Activated CD4-positive, alpha-beta T cell treated with anti-CD3 and anti-CD28 coated beads, Interleukin-10, Interleukin-2, amounts not matched to agents 100 ng/mL and 50 ng/mL, durations not matched to agents 16 hours and 8 hours (primary cell): Measurements from ENCODE around the gene FRMPD1.

ENCODE experiments used
- DNase-seq: peaks from one replicate; pipeline ENCODE4 v3.0.0-alpha.2; 2020

The FRMPD1 gene

DNA sequence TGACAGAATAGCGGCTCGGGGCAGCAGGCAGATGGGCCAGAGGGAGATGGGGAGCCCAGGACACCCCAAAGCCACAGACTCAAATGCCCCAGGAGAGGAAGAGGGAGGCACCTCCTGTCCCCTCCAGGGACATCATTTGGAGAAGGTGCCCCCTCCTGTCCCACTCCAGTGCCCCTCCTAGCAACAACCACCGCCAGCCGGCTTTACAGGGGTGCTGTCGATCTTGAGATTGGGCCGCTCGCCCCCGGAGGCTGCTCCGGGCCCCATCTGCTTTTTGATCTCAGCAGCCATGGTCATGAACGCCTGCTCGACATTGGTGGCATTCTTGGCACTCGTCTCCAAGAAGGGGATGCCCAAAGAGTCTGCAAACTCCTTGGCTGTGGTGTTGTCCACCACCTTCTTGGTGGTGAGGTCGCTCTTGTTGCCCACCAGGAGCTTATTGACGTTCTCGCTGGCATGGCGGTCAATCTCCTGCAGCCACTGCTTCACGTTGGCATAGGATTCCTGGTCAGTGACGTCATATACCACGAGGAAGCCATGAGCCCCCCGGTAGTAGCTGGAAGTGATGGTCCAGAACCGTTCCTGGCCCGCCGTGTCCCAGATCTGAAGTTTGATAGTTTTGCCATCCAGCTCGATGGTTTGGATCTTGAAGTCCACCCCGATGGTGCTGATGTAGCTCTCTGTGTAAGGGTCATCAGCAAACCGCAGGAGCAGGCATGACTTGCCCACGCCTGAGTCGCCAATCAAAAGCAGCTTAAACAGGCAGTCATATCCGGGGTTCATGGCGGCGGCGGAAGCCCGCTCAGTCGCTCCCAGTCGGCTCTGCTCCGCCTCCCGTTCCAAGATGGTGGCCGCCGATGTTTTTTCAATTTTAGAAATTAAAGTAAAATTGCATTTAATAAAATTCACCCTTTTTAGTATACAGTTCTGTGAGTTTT is 14.0 kb upstream of the FRMPD1 start:
- no peak for DNase-seq

DNA sequence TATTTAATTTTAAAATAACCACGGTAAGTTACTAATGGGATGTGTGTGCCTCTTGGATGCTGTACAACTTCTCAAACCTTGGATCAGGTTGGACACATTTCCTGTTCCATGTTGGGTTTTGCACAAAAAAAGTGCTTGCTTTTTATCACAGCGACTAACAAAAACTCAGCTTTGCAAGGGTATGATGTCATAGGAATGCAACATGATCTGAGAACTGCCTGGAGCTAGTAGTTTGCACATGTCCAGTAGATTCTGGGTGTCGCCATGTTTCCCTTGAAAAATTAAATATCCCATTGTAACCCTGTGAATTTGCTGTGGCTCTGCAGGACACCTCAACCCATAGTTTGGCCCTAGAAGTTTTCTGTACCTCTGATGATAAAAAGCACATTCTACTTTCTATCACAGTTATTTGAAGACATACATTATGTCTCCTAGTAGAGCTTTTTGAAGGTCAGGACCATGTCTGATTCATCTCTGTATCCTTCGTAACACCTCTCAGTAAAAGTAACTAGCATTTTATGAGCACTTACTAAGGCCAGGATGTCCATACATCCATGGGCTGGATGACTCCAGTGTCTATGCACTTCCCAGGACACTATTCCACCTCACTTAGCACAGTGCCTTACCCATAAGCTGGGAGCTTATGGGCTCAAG is 11.5 kb upstream of the FRMPD1 start:
- DNase-seq, result no peak

DNA sequence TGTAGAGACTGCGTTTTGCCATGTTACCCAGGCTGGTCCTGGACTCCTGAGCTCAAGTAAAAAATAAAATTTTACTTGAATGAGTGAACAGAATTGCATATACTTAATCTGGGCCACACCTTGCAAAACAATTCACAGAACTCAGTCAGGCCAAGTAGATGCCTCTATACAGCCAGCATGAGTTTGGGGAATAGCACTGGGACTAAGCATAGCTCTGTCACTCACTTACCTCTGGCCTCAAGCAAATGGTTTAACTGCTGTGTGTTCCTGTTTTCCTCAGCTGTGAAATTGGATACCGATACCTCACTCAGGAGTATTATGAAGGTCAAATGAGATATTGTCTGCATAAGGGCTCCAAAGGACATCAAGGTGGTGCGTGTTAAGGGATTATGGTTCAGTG is 10.9 kb upstream of the FRMPD1 start:
- DNase-seq, result no peak

DNA sequence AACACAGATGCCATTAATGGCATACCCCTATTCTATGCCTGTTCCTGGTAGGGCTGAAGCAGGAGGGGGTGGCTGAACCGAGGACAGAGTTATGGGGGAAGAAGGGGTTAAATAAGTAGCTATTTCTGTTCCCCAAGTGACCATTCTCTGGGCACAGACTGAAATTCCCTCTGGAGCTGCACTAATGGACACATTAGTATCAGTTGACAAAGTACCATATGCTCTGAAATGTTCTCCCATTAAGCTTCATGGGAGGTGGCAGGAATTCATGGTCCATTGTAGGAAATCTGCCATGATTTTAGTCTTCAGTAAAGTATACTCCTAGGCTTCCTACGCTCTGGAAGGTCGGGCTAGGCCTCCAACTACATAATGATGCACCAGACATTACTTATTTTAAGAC is 10.5 kb upstream of the FRMPD1 start:
- no peak for DNase-seq

DNA sequence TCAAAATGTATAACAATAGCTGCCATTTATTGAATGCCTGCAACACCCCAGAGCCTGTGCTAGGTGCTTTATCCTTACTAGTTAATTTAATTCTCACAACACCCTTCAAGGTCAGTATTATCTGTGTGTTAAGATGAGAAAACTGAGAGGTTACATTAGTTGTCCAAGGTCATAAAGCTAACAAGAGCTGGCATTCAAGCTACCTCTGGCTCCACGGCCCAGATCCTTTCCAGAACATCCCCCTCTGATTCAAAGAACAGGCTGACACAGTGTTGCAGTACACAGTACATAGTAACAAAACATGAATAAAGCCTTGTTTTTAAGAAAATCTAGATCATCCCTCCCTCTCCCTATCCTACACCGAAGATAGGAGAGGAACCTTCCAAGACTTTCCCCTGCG is 9.4 kb upstream of the FRMPD1 start:
- DNase-seq, result no peak

DNA sequence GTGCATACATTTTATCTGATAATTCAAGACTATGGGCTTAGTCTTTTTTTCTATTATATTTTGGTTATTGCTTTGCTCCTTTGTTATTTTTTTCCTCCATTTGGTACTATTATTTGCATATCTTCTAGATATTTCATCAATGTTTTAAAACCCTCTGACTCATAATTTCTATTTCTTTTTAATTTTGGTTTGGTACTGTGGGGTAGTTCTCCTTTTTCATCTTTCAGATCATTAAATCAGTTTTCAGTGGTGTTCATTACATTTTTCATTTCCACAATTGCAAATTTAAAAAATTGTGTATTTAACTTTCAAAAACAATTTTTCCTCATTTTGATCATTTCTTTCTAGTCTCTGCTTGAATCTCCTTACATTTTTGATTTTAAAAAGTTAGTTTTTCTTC is 7.5 kb upstream of the FRMPD1 start:
- DNase-seq, result no peak

DNA sequence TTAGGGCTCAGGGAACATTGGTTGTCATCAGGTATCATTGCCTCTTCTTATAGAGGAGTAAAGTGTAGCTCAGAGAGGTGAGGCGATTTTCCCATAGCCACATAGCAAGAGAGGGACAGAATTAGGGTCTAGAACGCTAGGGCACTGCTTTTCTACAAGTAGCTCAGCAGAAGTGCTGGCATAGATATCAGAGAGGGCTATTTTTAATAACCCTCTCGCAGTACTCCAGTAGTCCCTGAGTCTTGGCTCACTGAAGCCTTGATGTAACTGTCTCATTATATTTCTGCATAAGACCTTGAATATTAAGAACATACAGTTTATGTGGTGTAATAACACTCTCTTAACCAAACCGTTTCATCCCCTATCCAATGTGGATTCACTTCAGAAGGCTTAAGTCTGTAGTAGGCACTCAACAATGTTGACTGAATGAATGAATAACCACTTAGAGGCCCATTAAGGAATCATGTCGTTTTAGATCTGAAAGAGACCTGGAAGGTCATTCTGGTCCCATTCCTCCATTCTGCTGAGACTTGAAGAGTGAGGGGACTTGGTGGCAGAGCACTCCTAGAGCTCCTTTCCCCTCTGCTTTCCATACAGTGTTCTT is 4.7 kb upstream of the FRMPD1 start:
- DNase-seq, result no peak

DNA sequence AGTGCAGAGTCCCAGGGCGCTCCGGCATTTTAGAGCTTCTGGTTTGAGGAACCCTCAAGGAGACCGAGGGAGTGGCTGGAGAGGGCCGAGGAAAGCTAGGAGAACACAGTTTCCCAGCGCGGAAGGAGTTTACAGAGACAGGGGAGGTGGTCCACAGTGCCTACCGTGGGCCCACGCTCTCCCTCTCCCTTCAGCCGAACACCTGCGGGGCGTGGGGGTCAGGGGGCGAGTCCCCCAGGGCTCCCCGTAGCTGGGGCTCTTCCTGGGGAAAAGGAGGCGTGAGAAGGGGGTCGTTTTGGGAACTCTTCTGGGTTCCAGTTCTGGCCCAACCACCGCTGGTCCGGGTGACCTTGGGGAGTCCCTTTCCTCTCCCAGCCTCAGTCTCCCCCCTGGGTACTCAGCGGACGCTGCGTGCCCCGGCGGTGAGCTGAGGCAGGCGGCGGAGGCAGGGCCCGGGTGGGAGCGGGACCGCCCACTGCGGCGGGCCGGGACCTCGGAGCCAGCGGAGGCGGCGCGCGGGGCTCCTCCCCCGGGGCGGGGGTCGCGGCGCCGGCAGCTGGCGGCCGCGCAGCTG is 368 bp upstream of the FRMPD1 start:
- no peak for DNase-seq

DNA sequence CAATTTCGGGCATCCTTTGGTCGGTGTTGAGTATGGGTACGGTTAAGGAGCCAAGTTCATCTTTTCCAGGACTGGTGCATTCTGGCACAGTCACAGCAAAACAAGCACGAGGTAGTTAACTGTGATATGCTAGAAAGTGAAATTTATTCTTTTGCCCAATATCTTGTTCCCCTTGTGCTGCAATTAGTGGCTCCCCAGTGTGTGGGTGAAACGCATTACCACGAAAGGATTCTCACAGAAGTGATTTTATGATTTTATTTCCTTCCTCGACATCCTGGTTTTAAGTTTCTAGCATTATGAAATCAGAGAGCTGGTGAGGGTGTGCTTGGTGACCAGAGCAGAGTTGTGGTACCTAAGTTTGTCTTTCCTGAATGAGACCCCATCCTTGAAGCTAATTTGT is 1.5 kb downstream of the FRMPD1 start:
- DNase-seq, result no peak

DNA sequence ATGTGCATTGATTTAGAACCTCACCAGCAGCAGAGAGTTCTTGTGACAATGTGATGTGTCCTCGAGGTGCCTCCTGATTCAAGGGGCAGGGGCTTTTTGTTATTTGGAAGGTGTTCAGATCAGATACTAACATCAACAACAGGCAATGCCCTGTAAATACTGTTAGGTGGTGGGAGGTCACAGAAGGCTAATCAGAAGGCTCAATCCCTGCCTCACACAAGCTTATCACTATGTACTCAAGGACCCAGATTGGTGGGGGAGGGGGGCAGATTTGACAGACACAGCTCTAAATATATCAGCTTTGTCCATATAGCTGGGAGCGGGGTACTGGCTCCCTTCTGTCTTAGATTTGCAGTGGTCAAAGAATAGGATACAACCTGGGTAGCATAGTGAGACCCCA is 2.6 kb downstream of the FRMPD1 start:
- DNase-seq, result no peak

DNA sequence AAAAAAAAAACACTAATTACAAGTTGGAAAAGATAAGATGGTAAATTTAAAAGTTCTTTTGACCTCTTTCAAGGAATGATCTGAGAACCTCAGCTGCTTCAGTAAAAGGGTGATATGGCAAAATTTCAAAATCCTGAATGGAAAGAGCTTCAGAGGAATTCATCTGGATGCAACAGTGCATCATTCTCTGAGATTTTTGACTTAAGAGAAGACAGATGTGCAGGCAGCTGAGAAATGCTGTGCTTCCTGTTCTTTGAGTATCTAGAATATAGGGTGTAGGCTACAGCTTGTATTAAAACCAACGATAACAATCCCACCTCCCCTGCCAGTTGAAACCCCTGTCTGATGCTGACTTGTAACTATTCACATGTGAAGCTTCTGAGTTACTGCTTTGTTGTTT is 6.2 kb downstream of the FRMPD1 start:
- no peak for DNase-seq

DNA sequence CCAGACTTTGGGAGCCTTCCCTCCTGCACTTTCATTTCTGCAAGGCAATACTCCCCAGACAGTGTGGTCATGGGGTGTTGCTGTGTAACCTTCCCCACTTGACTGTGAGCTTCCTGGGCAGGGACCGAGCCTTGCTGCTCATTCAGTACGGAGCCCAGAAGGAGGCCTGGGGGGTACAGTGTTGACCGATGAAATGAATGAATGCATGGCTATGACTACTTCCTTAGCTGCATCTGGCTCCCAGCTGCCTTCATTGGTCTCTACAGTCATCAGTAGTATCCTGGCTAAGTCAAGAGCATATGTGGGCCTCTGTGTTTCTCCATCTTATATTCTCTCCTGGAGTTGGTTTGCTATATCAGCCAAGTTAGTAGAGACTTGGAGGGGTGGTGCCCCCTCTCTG is 9.9 kb downstream of the FRMPD1 start:
- no peak for DNase-seq

DNA sequence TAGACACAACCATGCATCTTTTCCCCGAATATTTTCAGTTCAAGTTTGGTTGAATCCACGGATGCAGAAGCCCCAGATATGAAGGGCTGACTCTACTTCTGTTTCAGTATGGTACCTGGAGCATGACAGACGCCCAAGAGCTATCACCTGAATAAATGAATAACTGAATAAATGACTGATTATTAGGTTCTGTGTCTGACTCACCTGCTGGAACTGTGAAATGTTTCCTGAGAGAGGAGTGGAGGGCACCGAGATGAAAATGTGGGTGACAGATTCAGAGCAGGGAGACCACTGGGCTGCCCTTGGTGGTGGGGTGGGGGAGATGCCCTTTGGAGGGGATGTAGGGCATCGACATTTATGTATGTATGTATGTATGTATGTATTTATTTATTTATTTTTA is 13.2 kb downstream of the FRMPD1 start:
- no peak for DNase-seq

DNA sequence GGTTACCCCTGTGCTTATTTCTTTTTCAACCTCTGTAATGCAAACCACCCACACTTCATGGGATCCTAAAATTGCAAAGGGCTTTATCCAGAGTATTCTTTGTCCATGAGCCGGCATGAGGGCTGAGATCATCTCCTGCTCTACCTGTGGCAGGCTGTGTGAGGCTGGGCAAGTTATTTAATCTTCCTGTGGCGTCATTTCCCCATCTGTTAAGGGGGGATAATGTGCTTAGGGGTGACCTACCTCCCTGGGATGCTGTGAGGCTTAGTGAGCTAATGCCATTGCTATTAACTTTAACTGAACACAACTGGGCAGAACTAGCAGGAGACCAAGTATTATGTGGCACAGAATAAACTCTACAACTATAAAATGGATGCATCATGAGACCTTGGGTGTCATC is 17.0 kb downstream of the FRMPD1 start:
- DNase-seq, result no peak

DNA sequence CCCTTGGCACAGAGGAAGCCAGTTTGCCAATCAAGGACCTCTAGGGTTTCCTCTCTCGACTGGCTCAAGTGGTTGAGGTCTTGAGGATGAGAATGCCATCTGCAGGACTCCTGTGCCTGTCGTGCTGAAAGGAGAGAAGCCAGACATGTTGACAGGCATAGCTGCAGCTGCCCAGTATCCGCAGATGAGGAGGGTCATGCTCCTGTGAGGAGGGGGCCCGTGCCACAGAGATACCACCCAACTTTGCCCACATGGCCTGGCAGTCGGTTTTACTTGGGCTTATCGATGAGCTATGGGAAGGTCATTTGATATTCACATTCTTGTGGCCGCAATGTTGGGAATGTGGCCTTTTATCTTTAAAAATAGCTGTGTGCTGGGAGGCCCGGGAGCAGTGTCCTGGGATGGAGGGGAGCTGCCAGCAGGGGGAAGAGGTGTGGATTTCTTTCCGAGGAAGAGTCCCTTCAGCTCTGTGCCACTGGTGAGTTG is 17.4 kb downstream of the FRMPD1 start:
- no peak for DNase-seq

DNA sequence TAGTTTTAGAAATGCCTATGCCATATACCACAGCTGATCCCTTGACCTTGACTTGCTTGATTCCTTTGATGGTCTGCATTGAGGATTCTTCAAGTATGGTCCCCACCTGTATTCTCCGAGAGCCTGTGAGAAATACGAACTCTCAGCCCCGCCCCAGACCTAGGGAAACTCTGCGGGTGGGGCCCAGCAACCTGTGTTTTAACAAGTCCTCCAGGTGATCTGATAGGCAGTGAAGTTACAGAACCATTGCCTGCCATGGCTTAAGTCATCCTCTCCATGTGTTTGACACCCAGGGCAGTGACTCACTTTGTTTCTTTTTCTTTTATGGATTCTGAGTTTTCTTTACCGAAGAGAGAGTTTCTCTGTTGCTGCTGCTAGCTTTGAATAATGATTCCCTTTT is 18.5 kb downstream of the FRMPD1 start:
- no peak for DNase-seq

DNA sequence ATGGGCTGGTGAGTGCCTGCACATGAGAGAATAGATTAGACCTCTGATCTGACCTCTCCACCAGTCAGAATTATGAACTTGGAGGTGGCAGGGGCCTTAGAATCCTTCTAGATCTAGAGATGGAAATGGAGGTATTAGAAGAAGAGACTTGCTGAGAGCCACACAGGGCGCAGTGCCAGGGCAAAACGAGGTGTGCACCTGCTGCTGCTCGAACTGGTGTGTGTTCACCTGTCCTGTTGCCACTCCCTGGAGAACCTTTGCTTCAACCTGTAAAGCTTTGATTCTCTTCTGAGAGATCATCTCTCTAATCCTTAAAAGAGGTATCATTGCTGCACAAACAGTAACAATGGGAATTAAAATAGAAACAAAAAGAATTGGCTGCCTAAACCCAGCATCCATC is 24.9 kb downstream of the FRMPD1 start:
- DNase-seq, result no peak

DNA sequence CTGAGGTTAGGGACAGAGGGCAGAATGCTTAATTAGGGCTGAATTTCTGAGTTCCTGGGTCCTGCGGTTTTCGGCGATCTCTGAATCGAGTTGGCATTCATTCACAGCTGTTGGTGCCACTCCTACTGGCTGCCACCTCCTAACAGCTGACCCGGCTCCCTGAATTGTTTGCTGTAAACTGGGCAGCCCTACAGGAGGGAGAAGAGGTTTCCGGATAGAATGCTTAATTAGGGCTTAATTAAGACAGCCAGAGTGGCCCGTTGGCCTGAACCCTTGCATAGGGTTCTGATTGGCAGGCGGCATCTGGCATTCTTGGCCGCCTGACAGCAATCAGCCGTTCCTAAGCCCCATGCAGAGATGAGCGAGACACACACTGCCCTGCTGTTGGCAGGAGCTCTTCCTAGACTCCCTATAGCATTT is 25.7 kb downstream of the FRMPD1 start:
- DNase-seq, result no peak

DNA sequence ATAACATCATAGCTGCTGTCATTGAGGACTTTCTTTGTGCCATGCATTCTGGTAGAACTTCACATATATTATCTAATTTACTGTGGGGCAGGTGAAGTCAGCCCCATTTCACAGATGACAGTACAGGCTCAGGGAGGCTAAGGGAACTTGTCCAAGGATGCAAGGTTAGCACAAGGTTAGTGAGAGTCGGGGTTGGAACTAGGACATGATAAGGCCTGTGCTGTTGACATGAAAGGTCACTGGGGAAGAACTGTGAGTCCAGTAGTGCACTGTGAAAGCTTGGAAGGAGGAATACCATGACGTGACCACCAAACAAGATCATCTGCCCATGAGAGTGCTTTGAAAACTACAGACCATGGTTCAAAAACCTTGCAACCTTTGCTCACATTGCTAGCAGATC is 26.7 kb downstream of the FRMPD1 start:
- no peak for DNase-seq

DNA sequence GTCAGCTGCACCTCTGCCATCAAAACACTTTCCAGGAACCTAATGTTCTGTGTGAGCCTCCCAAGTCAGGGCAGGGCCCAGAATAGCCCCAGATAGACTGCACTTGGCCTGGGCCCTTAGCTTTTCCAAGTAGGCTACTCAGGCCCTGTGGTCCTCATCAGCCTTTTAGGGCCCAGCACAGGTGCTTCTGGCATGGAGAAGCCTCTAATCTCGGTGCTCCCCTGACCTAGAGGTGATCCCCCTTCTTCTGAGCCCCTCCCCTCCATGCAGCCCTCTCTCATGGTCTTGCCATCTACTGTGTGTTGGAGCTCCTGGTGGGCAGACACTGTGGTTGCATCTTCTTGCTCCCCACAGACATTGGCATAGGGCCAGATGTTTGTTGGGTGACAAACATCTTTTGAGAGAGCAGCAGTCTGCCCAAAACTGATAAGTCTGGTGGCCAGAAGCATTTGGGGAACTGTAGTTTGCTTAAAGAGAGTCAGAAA is 28.1 kb downstream of the FRMPD1 start:
- DNase-seq, result no peak

DNA sequence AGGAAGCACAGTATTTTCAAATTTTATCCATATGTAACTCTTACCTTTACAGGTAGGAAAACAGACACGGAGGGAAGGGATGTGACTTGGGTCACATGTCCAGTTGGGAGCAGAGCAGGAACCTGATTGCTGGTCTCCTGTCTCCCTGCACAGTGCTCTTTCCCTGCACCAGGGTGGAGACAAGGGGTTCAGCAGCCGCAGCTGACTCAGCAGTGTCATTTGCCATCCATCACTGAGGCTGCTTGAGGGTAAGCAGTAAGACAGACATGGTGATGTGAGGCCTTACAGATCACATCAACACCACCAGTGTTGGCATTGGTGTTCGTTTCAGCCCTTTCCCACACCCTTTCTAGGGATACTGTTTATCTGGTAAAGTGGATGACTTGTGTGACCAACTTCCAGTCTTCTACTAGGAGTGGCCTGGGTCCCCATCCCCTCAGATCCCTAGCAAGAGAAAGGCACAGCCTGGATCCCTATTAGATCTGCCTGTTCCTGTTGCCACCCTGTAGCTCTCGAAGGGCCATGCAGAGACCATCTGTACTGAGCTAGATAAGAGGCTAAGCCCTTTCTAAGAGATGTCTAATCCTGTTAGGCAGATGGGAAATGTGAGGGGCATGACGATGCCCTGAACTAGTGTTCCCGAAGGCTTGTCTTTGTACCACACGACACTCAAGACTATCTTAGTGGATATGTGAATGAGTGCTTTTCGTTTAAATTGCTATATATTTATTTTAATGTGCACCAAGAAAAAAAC is 29.1 kb downstream of the FRMPD1 start:
- DNase-seq, result no peak

DNA sequence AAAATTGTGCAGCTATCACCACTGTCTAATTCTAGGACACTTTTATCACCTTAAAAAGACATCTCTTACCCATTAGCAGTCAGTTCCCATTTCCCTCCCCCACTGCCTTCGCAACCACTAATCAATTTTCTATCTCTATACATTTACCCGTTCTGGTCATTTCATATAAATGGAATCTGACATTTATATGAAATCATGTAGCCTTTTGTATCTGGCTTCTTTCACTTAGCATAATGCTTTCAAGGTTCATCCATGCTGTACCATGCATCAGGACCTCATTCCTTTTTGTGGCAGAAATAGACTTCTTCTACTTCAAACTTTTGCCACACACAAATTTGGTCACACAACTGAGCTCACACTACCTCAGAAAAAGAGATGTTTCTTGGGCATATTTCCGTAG is 32.2 kb downstream of the FRMPD1 start:
- DNase-seq, result no peak
